ENCODE data around the gene LRP1.
"Not testable (repeated sequence)": the region's sequence is repeated elsewhere in the genome, so short reads cannot be mapped to it uniquely, and the experiment has no call there.

The LRP1 gene

DNA sequence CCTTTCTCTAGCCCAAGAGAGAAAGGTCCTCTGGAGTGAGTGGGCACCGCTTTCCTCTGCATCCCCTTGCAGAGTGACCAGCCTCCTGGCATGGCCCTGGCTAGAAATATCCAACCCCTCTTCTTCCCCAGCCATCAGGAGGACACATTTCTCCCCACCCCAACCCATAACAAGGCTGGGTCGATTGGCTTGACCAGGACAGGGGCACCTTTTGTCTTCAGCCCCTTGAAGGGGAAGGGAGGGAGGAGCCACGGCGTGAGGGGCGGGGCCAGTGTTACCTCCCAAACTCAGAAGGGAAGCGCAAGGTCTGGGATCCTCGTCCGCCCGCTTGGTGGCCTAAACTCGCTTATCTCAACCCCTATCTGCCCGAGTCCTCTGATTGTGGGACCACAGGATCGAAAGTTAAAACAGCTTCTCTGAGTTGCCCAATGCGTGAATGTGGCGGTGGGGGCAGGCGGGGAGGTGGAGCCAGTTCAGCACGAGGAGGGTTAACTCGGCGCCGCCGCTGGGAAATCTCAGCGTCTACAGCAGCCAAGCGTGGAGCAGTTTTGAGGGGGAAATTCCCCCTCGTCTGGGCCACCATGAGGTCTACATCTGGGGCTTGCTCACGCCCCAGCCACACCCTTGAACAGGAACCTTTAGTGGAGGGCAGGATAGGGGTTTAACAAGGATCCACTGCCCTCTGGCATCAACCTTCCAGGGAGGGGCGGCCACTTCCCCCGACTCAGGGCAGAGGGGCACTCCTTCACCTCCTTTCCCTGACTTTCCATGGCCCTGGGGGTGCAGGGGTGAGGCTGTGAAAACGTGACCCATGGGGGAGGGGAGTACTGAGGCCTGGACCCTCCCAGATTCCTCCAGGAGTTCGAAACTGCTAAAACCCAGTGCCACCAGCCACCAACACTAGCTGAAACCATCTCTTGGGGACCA is 17.9 kb upstream of the LRP1 start:
- DNase-seq (ENCODE audit: low read depth in 2 of 2, low spot score in 1 of 2): peak; percentile 46 to 69

DNA sequence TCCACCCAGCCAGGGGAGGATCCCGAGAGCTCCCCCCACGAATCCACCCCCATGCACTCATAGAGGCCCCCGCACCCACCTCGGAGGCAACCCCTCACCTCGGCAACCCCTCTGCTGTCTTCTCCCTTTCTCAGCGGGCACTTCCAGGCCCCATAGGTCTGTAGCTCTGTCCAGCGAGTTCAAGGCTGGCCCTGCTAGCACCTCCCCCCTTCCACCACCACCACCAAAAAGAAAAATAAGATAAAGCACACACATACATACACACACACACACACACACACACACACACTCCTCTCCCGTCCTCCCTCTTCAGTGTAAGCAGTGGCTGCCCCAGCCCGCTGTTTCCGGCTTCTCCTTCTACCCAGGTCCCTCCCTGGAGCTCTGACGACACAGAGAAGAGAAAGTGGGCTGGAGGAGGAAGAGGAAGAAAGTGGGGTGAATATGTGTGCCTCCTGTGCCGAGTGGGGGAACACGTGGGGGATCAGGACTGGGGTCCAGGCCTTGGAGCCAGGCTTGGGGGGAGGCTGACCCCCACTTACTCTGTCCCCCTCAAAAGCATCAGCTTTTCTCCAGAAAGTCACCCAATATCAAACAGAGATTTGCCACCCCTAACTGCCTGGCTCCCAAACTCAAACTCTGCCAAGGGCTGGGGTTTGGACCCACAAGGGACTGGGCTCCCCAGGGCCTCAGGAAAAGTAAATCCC is 17.1 kb upstream of the LRP1 start, which contains the start of gene STAT6:
Gene STAT6, minus strand, starts transcription at position 332 of the 704 bp plus-strand sequence. CDS start 3,084 bp downstream, outside the sequence.
- DNase-seq (ENCODE audit: low read depth in 2 of 2, low spot score in 1 of 2): peak; percentile 62 to 74

DNA sequence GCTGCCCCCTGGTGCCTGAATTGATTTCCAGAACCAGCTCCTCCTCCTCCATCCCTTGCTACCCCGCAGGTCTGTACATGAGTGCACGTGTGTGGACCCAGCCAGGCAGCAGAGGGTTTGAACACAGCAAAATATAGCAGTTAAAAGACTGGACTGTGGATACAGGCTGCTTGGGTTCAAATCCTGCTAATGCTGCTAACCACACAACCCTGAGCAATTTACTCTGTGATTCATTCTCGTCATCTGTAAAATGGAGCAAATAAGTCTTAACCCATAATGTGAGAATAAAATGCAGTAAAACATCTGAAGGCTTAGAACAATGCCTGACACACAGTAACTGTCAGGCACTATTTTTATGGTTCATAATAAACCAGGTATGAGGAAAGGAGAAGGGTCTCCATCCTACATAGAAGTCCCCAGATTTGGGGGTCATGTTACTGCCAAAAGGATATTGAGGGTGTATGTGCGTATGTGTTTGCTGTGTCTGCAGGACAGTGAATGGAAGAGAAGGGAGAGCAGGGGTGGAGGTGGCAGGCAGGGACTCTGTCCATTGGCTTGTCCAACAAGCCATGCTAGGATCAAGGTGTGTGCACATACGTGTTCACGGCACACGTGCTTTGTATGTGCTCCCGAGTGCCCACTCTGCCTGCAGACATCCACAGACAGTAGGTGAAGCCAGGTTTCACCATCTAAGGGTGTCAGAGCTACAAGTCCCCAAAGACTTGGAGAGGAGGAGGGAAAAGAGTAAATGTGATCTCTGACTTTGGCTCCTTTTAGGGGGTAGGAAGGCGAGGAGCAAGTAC is 15.6 kb upstream of the LRP1 start:
- no peak for DNase-seq (ENCODE audit: low read depth in 2 of 2, low spot score in 1 of 2)

DNA sequence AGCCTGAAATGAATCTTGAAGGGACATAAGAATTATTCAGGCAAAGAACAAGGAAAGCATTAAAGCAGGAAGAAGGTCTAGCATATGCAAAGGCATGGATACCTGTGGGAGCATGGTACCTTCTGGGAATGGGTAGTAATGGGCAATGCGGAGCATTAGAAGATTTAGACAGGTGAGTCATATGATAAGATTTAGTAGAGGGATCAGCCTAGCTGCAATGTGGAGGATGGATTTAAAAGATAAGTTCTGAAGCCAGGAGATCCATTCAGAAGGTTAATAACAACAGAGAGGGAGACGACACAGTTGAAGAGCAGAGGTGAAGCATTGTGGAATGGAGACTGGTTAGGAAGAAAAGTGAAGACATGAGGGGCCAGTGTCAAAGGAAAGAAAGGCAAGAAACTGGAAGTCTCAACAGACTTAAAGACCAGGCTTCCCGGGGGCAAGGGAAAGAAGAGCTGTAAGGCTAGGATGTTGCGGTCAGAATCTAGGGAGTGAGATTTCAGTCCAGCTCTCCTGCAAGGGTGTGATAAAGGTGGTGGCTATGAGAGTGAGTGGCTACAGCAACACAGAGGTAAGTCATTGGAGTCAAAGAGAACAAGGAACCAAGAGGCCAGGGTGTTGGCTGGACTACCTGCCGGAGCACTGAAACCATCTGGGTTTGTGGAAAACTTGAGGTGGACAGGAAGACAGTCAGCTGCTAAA is 11.6 kb upstream of the LRP1 start:
- DNase-seq (ENCODE audit: low read depth in 2 of 2, low spot score in 1 of 2): no peak

DNA sequence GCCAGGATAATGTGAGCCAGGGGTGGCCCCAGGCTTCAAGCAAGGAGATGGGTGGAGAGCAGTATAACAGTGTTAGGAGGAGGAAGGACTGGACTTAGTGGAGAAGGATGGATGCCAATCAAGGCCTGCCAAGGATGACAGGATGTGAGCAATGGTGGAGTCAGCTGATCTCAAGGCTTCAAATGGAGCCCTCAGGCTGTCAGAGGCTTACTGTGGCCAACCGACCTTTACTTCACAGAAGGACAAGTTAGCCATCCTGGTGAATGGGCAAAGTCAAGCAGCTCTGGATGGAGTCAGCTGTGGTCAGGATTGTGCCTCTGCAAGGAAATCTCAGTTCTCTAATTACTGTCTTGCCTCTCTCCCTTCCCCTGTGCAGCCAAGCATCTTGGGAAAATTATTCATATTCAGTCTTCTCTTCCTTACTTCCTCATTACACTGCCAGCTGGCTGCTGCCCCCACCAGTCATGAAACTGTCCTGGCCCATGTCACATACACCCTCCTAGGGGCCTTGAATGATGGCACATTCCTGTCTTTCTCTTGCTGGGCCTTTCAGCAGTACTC is 9.5 kb upstream of the LRP1 start:
- no peak for DNase-seq (ENCODE audit: low read depth in 2 of 2, low spot score in 1 of 2)

DNA sequence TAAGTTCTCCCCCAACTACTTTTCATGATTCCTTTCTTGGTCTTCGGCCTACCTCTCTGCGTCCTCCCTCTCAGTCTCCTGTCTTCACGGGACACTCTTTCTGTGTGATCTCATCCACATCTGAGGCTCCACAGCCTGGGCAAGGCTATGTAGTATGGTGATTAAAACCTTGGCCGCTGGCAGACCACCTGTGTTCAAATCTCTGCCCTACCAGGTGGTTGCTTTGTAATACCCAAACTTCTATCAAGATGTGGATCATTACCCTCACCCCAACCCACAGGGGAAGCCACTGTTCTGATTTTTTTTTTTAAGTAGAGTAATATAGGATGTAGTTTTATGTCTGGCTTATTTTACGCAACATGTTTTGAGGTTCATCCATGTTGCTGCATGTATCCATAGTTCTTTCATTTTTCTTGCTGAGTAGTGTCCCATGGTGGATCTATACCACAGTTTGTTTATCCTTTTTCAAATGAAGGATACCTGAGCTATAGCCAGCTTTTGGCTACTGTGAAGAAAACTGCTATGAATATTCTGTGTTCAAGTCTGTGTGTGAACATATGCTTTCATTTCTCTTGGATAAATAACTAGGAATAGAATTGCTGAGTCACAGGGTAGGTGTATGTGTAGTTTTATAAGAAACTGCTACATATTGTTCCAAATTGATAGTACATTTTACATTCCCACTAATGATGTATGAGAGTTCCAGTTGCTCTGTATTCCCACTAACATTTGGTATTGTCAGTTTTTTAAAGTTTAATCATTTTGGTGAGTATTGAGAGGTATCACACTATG is 8.8 kb upstream of the LRP1 start:
- no peak for DNase-seq (ENCODE audit: low read depth in 2 of 2, low spot score in 1 of 2)

DNA sequence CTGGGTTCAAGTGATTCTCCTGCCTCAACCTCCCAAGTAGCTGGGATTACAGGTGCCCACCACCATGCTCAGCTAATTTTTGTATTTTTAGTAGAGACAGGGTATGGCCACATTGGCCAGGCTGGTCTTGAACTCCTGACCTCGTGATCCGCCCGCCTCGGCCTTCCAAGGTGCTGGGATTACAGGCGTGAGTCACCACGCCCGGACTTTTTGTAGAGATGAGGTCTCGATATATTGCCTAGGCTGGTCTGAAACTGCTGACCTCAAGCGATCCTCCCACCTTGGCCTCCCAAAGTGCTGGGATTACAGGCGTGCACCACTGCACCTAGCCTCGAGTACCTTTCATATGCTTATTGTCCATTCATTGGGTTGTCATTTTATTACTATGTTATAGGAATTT is 7.6 kb upstream of the LRP1 start:
- DNase-seq (ENCODE audit: low read depth in 2 of 2, low spot score in 1 of 2): not testable (repeated sequence)

DNA sequence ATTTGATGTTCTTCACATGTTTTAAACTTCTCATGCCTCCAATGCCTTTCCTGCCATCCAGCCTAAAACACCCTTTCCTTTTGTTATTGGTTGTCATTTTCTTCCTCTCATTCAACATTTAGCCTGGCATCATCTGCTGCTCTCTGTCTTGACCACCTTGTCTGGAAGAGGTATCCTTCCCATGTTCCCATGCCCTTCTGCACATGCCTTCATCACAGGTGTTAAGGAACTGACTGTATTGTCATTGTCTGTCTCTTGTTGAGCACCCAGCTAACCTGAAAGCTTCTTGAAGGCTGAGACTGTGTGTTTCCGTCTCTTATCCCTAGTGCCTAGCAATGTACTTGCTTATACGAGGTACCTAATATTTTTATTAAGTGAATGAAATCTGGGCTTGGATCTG is 4.5 kb upstream of the LRP1 start:
- DNase-seq (ENCODE audit: low read depth in 2 of 2, low spot score in 1 of 2): no peak

DNA sequence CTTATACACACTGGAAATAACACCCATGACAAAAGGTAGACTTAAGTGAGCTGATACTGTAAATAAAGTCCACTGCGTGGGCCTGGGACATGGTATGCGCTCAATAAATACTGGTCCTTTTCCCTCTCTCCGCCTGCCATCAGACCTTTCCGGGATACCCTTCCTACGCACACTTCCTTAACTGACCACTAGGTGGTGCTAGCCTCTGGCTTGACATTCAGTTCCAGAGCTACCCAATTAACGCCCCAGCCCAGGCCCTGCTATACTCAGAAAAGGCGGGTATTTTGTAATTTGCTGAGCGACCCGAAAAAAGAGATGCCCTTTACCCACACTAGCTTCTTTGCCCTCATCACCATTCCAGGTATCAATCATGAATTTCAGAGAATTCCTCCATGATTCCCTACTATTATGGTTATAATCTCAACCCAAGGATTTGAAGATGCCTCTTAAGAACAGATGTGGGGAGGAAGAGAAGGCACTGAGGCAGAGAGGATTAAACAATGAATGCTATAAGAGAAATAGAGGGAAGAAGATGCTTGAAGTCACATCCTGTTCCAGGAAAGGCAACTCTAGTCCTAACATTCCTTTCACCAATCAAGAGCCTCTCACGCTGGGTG is 3.9 kb upstream of the LRP1 start:
- peak; percentile 46 to 63 for DNase-seq (ENCODE audit: low read depth in 2 of 2, low spot score in 1 of 2)

DNA sequence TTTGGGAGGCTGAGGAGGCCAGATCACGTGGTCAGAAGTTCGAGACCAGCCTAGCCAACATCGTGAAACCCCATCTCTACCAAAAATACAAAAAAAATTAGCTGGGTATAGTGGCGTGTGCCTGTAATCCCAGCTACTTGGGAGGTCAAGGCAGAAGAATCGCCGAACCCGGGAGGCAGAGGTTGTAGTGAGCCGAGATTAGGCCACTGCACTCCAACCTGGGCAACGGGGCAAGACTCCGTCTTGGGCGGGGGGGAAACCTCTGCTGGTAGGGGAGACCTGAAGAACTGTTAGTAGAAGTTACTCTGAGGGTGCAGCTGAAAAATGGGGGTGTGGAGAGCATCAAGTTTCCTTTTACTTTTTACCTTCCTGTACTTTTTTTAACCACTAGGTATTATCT is 2.2 kb upstream of the LRP1 start:
- no peak for DNase-seq (ENCODE audit: low read depth in 2 of 2, low spot score in 1 of 2)

DNA sequence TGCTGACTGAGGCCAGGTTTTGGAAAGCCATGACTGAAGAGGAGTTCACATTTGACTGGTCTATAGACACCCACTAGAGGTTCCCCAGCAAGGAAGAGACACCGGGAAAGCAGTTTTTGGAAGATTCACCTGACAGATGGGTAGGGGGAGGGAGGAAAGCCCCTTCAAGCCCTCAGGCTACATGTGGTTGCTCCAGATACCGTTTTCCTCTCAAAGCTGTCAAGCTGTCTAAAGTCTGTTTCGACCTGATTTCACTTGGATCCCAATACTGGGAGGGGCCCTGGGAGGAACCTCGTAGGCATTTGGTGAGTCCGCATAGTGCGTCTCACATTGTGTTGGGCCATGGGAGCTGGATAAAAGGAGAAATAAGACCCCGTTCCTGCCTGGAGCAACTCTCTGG is 1.7 kb upstream of the LRP1 start:
- no peak for DNase-seq (ENCODE audit: low read depth in 2 of 2, low spot score in 1 of 2)

DNA sequence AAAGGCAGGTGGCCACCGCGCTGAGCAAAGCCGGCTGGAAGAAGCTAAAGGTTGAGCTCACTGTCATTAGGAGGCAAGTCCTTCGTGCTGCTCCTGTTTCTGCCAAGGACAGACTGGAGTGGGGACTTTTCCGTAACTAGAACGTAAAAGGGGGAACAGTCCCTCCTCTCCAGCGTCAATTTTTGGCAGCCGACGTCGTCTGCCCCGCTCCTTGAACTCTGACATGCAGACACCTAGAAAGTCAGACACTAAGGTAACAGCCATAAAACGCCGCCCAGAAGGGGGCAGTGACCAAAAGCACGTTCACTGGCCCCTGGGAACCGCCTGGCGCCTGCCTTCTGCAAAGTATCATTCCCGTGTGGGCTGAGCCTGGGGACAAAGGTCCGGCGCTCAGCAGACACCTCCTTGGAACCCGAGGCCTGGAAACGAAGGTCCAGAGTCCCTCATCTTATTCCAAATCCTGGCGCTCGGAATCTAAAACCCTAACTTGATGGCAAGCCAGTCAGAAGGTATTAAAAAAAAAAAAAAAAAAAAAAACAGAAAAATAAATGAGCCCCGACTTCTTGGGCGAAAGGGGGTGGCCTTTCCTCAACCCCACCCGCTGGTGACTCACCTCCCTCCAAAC is 1.1 kb upstream of the LRP1 start:
- peak in 1 of 2 donors; percentile 62 for DNase-seq (ENCODE audit: low read depth in 2 of 2, low spot score in 1 of 2)

DNA sequence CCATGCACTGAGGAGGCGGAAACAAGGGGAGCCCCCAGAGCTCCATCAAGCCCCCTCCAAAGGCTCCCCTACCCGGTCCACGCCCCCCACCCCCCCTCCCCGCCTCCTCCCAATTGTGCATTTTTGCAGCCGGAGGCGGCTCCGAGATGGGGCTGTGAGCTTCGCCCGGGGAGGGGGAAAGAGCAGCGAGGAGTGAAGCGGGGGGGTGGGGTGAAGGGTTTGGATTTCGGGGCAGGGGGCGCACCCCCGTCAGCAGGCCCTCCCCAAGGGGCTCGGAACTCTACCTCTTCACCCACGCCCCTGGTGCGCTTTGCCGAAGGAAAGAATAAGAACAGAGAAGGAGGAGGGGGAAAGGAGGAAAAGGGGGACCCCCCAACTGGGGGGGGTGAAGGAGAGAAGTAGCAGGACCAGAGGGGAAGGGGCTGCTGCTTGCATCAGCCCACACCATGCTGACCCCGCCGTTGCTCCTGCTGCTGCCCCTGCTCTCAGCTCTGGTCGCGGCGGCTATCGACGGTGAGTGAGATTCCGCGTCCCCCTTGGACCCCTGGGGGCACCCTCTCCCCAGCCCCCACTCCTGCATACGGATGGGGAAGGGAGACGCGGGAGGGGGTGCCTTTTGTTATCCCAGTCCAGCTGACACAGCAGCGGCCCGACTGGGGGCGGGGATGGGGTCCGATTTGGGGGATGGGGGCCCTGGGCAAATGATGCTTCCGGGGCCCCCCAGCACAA is 400 bp downstream of the LRP1 start:
- no peak for DNase-seq (ENCODE audit: low read depth in 2 of 2, low spot score in 1 of 2)

DNA sequence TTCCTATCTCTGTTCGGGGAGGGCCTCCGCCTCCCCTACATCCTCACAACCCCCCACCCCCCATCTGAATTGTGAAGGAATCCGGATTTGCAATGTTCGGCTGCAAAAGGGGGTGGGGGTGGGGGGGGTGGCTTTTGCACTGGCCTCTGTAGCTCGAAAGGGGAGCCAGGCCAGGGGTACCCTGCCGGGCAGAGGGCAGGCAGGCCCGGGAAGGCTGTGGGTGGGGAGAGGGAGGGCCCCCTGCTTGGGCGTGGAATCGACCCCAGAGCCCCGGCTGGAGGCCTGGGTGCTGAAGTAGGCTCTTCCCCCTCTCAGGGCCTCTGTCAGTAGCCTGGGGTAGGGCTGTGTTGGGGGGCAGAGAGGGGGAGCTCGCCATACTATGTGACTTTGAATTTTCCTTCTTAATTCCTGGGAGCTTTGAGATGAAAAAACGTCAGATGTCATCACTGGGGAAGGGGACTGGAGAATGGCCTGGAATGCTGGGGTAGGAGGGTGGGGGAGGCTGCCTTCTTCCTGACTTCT is 1.1 kb downstream of the LRP1 start:
- no peak for DNase-seq (ENCODE audit: low read depth in 2 of 2, low spot score in 1 of 2)

DNA sequence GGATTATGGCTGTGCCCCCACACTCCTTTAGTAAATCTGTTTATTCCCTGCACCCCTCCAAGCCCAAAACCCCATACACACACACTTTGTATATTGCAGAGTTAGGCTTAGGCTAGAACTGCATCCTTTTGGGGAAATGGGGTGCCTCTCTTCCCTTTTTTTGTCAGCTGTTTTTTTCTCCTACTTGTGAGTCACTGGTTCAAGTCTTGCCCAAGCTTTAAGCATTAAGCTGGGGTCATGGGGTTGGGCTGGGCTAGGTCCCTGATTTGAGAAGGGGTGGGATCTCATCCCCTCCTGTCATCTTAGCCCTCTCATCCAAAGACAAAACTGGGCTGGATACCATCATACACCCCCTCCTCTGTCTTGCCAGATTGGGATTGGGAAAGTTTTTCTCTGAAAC is 1.6 kb downstream of the LRP1 start:
- DNase-seq (ENCODE audit: low read depth in 2 of 2, low spot score in 1 of 2): no peak

DNA sequence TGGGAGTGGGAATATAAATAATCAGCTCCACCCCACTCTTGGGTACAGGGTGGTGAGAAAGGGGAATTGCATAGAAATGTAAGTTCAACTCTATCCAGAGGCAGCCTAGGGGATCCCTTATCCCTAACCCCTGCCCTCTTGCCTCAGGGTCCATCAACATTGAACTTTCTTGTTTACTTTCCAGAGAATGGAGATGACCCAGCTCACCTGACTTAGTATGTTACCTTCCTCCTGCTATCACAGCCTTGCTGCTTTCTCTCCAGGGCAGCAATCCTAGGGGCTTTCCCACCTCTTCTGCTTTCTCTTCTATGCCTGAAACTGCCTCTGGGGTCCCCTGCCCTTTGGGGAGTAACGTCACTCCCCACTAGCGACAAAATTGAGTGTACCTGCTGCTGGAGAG is 2.7 kb downstream of the LRP1 start:
- no peak for DNase-seq (ENCODE audit: low read depth in 2 of 2, low spot score in 1 of 2)

DNA sequence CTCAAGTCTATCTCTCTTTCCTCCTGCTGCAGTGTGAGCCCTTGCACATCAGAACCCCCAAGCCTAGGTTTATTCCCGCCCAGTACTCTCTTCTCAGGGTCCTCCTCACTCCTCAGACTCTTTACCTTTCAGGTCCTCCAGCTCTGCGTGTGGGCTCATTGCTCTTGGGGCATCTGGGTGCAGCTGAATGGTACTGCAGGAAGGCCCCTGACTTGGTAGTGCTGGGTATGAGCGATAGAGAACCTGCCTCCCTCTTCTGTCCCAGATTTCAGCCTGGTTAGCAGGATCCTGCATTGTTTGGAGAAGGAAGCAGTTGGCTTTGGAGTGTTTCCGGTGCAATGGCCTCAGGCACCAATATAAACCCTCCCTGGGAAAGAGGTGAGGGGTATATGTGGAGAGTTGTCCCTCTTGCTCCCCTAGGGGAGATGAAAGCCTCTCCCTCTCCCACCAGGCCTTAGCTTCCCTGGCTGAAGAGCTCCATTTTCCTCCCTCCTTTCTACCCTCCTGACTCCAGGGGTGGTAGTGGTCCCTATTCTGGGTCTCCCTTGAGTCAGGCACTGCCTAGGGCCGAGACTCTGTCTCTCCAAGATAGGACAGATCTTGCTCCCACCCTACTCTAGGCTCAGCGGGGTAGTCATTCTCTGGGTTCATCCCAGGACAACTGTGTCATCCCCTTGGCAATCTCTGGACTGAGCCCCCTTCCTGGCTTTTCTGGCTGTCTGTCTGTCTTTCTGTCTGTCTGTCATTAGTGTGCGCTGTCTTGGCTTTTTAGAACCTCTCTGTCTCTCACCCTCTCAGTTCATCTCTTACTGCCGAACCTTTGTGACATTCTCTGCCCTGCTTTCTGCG is 3.8 kb downstream of the LRP1 start:
- no peak for DNase-seq (ENCODE audit: low read depth in 2 of 2, low spot score in 1 of 2)
